Ovary (tissue), 9 donors: Measurements from ENCODE around the gene TNFRSF17. TPM values are rescaled to one million over a fixed set of nuclear protein-coding genes. Genes with fewer than 3 reads are reported as not detected.

Experiments used
- DNase-seq, 5 donors: peaks; one replicate each; pipeline ENCODE4 v3.0.0-alpha.2; 2019 to 2020
- H3K27ac ChIP-seq, 2 donors: fragments of 200-600 bp; one replicate each; pipeline versions ENCODE4 v1.5.1 to v1.8.0; 2019 to 2022
- H3K27me3 ChIP-seq: fragments of 200-600 bp; one replicate; pipeline ENCODE4 v1.8.0; 2022
- H3K36me3 ChIP-seq: fragments of 200-600 bp; sonication (generic); one replicate; pipeline ENCODE4 v1.5.1; 2019
- H3K4me1 ChIP-seq: one replicate; pipeline ENCODE4 v1.8.1; 2013; ENCODE audit warnings: mild to moderate bottlenecking, moderate library complexity; ENCODE audit not compliant: insufficient read depth
- H3K4me3 ChIP-seq: fragments of 200-600 bp; sonication (generic); one replicate; pipeline ENCODE4 v1.5.1; 2017
- H3K9me3 ChIP-seq, 2 donors: fragments of 200-600 bp in 1 of 2; sonication (generic) in 1 of 2; one replicate each; pipeline versions ENCODE4 v1.5.1 to v1.8.1; 2013 to 2019; ENCODE audit warnings: mild to moderate bottlenecking in 1 of 2, moderate library complexity in 1 of 2
- CTCF ChIP-seq, 3 donors: fragments of 450-650 bp in 2 of 3; fragments of 200-600 bp in 1 of 3; IDR thresholded peaks; one replicate each; pipeline versions ENCODE4 v1.5.1 to v1.8.0; 2016 to 2022; ENCODE audit warnings: antibody characterized with exemption in 3 of 3, mild to moderate bottlenecking in 1 of 3
- EP300 ChIP-seq: sonication (generic); formaldehyde crosslinking; IDR thresholded peaks from one replicate; pipeline ENCODE4 v1.6.1; 2017; ENCODE audit warnings: antibody characterized with exemption
- POLR2A ChIP-seq: fragments of 450-650 bp; IDR thresholded peaks from one replicate; pipeline ENCODE4 v1.6.1; 2017; ENCODE audit warnings: antibody characterized with exemption, mild to moderate bottlenecking, moderate library complexity
- WGBS, 3 donors: extraction: QIAGEN DNeasy Blood & Tissue Kit in 1 of 3; methylation state at CpG; one replicate each; pipeline versions ENCODE4 v1.1.5 to v1.1.7; 2013 to 2017; 5-methylcytosine and 5-hydroxymethylcytosine counted together
- intact Hi-C, 4 donors: fragments of 100-400 bp; cut with DNase I; formaldehyde crosslinking; loops; one replicate each; pipeline versions ENCODE4 v1.11.0 to v1.15.1; 2022 to 2023
- polyA plus RNA-seq, 2 donors: library from polyadenylated mRNA; stranded (reverse); fragments of 200-250 nt in 1 of 2; fragments of 350-450 nt in 1 of 2; fragmentation: Illumina TruSeq in 1 of 2; extraction: RNeasy Lipid Tissue Mini Kit (QIAGEN cat#74804) in 1 of 2; gene quantifications; one replicate each; pipeline ENCODE4 v1.2.3, GENCODE V29; 2013 to 2014
- total RNA-seq, 7 donors: library from RNA; depleted of rRNA in 2 of 7; stranded (reverse); fragments of >200 nt in 2 of 7; fragmentation: NEBNext Ultra II Directional in 3 of 7; extraction: Animal tissue kit (Norgen Biotek cat#: 25700) in 3 of 7; gene quantifications; one replicate each; pipeline versions ENCODE4 v1.1.0 to v1.2.4, GENCODE V29; 2016 to 2023
- donor health status: DM: no; HTN: no; CAD: no; lungs with moderate emphysema.
- donor health status: DM: no; HTN: no; CAD: no.
- donor health status: Bipolar disorder and iron deficiency.
- donor health status: DM: yes; HTN: yes; CAD: no.
- donor health status: DM: no; HTN: no; CAD: no.
- donor health status: DM: yes; HTN: yes; CAD: no.

The TNFRSF17 gene
- total and polyA plus RNA-seq, 9 donors, result 0.19 to 0.60 (median 0.36) TPM; not detected in 5

- peaks cover 2% of the 10 kb centered on the region for H3K4me1 ChIP-seq
- peak in 4 of 5 donors; percentile 25 to 59 (median 30) for DNase-seq
- no peak for TF ChIP-seq CTCF (IDR thresholded peaks at IDR 0.05)
- no peak for TF ChIP-seq EP300
- TF ChIP-seq POLR2A, result no peak
- no peak overlapping the region for H3K4me3 ChIP-seq
- no peaks in the 10 kb centered on the region for H3K27me3 ChIP-seq
- intact Hi-C loops, result no loop called here
- H3K27ac ChIP-seq, result no peak overlapping the region
- H3K36me3 ChIP-seq, result no peaks in the 10 kb centered on the region
- H3K9me3 ChIP-seq, result no peaks in the 10 kb centered on the region
- WGBS, 3 donors, result 10 to 40% (median 18%) methylated on average over 11 of the region's 11 CpGs
Measured at GRCh38 chr16:12002447-12003006, 37.5 kb downstream of the TNFRSF17 start.

- H3K4me3 ChIP-seq, result no peak overlapping the region
- no peak overlapping the region for H3K27ac ChIP-seq
- no peak for DNase-seq
- no peaks in the 10 kb centered on the region for H3K36me3 ChIP-seq
- no peaks in the 10 kb centered on the region for H3K27me3 ChIP-seq
- H3K4me1 ChIP-seq, result peaks cover 7% of the 10 kb centered on the region
- WGBS, 3 donors, result 92 to 98% (median 98%) methylated on average over 3 of the region's 3 CpGs
- no peaks in the 10 kb centered on the region for H3K9me3 ChIP-seq
- no peak for TF ChIP-seq POLR2A
- TF ChIP-seq EP300, result no peak
- TF ChIP-seq CTCF (IDR thresholded peaks at IDR 0.05), result no peak
- intact Hi-C loops, result no loop called here
Measured at GRCh38 chr16:12006637-12007036, 41.6 kb downstream of the TNFRSF17 start.

- Histone ChIP-seq H3K4me1 (peaks cover 5% of the 10 kb centered on the region), H3K9me3 (no peaks in the 10 kb centered on the region), H3K36me3 (no peaks in the 10 kb centered on the region), H3K27ac (no peak overlapping the region), H3K27me3 (no peaks in the 10 kb centered on the region), H3K4me3 (no peak overlapping the region)
- no peak for DNase-seq
- 92 to 94% (median 92%) methylated on average over 7 of the region's 7 CpGs for WGBS, 3 donors
- intact Hi-C loops, result no loop called here
- no peak for TF ChIP-seq CTCF (IDR thresholded peaks at IDR 0.05)
- TF ChIP-seq POLR2A, result no peak
- TF ChIP-seq EP300, result no peak
Measured at GRCh38 chr16:12009462-12009861, 44.5 kb downstream of the TNFRSF17 start.

GRCh38 chr16:12009922-12010321 lies 44.9 kb downstream of the TNFRSF17 start:
- TF ChIP-seq CTCF (IDR thresholded peaks at IDR 0.05) (no peak), POLR2A (no peak), EP300 (no peak)
- no peaks in the 10 kb centered on the region for H3K9me3 ChIP-seq
- H3K27ac ChIP-seq, result peak overlapping the region in 1 of 2 donors; percentile 63
- no peaks in the 10 kb centered on the region for H3K36me3 ChIP-seq
- H3K4me1 ChIP-seq, result peaks cover 5% of the 10 kb centered on the region
- no peak for DNase-seq
- intact Hi-C loops, result no loop called here
- 92 to 95% (median 95%) methylated on average over 2 of the region's 2 CpGs for WGBS, 3 donors
- no peak overlapping the region for H3K4me3 ChIP-seq
- no peaks in the 10 kb centered on the region for H3K27me3 ChIP-seq
